GM19438 (cell line): ENCODE results near the gene UNC45A.

Source experiments
- ATAC-seq: cut with Tn5 transposase; IDR thresholded peaks from one replicate; pipeline ENCODE4 v1.9.1; 2021; ENCODE audit warnings: low read depth; ENCODE audit not compliant: unreplicated experiment

Gene UNC45A

GRCh38 chr15:90994417-90995311 lies 59.6 kb downstream of the UNC45A start, which contains the start of gene PRC1:
TSS of gene PRC1 (minus strand) at chr15:90994535. CDS start at chr15:90994417, 118 bp downstream.
- ATAC-seq, result peak; percentile 93

DNA sequence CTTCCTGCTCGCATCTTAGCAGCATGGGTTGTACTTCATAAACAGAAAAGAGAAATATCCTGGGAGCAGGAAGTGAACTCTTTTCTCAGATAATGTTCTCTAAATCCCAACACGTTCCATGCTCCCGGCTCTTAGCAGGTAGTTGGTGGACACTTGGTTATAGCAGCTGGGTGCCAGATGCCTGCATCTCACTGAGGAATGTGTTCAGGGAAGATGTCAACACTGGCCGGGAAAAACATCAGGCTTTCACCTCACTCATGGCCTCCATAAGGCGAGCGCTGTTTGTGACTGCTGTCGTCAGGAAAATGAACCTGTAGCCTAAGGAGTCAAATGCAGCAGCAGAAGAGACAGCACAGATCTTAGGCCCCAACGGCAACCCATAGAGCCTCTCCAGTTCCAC lies 63.7 kb downstream of the UNC45A start:
- ATAC-seq, result no peak

GRCh38 chr15:91001209-91001608 lies 66.1 kb downstream of the UNC45A start:
- ATAC-seq, result no peak
